HepG2 (cell line): ENCODE data around the gene F2RL2.

Experiments
- CC2D1A ChIP-seq: sonication (generic); formaldehyde crosslinking; IDR thresholded peaks from 2 replicates; pipeline ENCODE4 v1.8.1; 2023; ENCODE audit warnings: mild to moderate bottlenecking, missing genetic modification reagents
- CTCF ChIP-seq: sonication (generic); formaldehyde crosslinking; IDR thresholded peaks from 2 replicates; pipeline ENCODE4 v1.5.0; 2020; ENCODE audit warnings: mild to moderate bottlenecking, missing genetic modification reagents, moderate library complexity

- no peak for TF ChIP-seq CTCF
- TF ChIP-seq CC2D1A (CRISPR knock-in tag) = no peak
Measured at GRCh38 chr5:76594107-76594506, 29.1 kb downstream of the F2RL2 start.
